ENCODE results near the gene OR1S2. TPM values are rescaled to one million over a fixed set of nuclear protein-coding genes. Genes with fewer than 3 reads are reported as not detected.

OR1S2 gene, protein sequence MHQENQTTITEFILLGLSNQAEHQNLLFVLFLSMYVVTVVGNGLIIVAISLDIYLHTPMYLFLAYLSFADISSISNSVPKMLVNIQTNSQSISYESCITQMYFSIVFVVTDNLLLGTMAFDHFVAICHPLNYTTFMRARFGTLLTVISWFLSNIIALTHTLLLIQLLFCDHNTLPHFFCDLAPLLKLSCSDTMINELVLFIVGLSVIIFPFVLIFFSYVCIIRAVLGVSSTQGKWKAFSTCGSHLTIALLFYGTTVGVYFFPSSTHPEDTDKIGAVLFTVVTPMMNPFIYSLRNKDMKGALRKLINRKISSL
- not detected for total RNA-seq
- long read RNA-seq, result 0 reads

DNA sequence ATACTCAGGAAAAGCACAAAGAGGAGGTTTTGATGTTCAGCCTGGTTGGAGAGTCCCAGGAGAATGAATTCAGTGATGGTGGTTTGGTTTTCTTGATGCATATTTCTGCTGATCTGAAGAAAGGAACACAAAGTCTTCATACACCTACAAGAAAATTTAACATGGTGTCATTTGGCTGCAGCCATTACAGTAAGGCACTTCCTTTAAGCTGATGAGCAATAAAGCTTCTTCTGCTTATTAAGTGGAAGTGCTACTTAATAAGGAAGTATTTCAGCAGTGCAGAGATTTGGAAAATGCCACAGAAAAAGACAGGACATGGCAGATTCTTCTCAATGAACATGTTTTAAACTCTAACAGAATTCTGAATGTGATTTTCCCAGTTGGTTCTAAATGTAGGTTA lies at the start of gene OR1S2:
Gene OR1S2 (minus strand): TSS at position 101 of the 400 bp plus-strand sequence. CDS start 0 bp downstream, at position 101.
- no peak for TF ChIP-seq POLR2A (IDR thresholded peaks at IDR 0.05)
- no peak for TF ChIP-seq CTCF (IDR thresholded peaks at IDR 0.05)
- DNase-seq, result no peak
- H3K4me1 ChIP-seq, result no peaks in the 10 kb centered on the region
- no peaks in the 10 kb centered on the region for H3K9me3 ChIP-seq
- H3K36me3 ChIP-seq, result no peaks in the 10 kb centered on the region
- intact Hi-C loops (cut with DNase I), result no loop called here
- no peak within 1 kb of the TSS for H3K4me3 ChIP-seq
- no peaks in the 10 kb centered on the region for H3K27me3 ChIP-seq
- ATAC-seq, result no peak
- H3K27ac ChIP-seq, result no peak within 1 kb of the TSS

DNA sequence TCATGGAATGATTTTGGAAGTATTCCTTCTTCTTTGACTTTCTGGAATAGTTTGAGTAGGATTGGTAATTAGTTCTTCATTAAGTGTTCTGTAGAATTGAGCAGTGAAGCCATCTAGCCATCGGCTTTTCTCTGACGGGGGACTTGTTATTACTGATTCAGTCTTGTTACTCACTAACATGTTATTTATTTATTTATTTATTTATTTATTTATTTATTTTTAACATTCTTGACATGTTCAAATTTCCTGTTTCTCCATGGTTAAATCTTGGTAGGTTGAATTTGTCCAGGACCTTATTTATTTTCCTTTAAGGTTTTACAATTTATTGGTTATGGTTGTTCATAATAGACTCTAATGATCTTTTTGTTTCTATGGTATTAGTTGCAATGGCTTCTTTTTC lies 40.0 kb upstream of the OR1S2 start:
- no peaks in the 10 kb centered on the region for H3K4me1 ChIP-seq
- no peak overlapping the region for H3K4me3 ChIP-seq
- intact Hi-C loops (cut with DNase I), result no loop called here
- ATAC-seq, result no peak
- no peak for DNase-seq
- no peaks in the 10 kb centered on the region for H3K27me3 ChIP-seq
- H3K36me3 ChIP-seq, result no peaks in the 10 kb centered on the region
- peaks cover 0 to 5% (median 0%) of the 10 kb centered on the region in 4 donors for H3K9me3 ChIP-seq
- 92% methylated on average over 2 of the region's 2 CpGs for WGBS (ENCODE audit: insufficient coverage, low coverage, low lambda C conversion rate, missing lambda C conversion rate)
- no peak overlapping the region for H3K27ac ChIP-seq
- TF ChIP-seq POLR2A (IDR thresholded peaks at IDR 0.05) (no peak), CTCF (IDR thresholded peaks at IDR 0.05) (no peak)

- TF ChIP-seq CTCF (IDR thresholded peaks at IDR 0.05), result no peak
- TF ChIP-seq POLR2A (IDR thresholded peaks at IDR 0.05), result no peak
- H3K27me3 ChIP-seq, result no peaks in the 10 kb centered on the region
- H3K36me3 ChIP-seq, result no peaks in the 10 kb centered on the region
- H3K27ac ChIP-seq, result no peak overlapping the region
- whole genome bisulfite sequencing (ENCODE audit: insufficient coverage, low coverage, low lambda C conversion rate, missing lambda C conversion rate), result 18% methylated on average over 2 of the region's 32 CpGs
- peak in 1 of 4 donors; percentile 30 for ATAC-seq
- peak in 1 of 3 donors; percentile 40 for DNase-seq
- no peaks in the 10 kb centered on the region for H3K4me1 ChIP-seq
- intact Hi-C loops (cut with DNase I), result no loop called here
- no peak overlapping the region for H3K4me3 ChIP-seq
- H3K9me3 ChIP-seq, result no peaks in the 10 kb centered on the region
Measured at GRCh38 chr11:58227956-58228615, 24.1 kb upstream of the OR1S2 start.

- TF ChIP-seq POLR2A (IDR thresholded peaks at IDR 0.05), result no peak
- no peak for TF ChIP-seq CTCF (IDR thresholded peaks at IDR 0.05)
- Histone ChIP-seq H3K9me3 (no peaks in the 10 kb centered on the region), H3K36me3 (no peaks in the 10 kb centered on the region), H3K4me3 (no peak overlapping the region), H3K27ac (no peak overlapping the region), H3K4me1 (no peaks in the 10 kb centered on the region), H3K27me3 (no peaks in the 10 kb centered on the region)
- ATAC-seq (no peak), DNase-seq (no peak)
- intact Hi-C loops (cut with DNase I), result no loop called here
- WGBS (ENCODE audit: insufficient coverage, low coverage, low lambda C conversion rate, missing lambda C conversion rate), result 56% methylated on average over 7 of the region's 7 CpGs
Measured at GRCh38 chr11:58222721-58223120, 18.8 kb upstream of the OR1S2 start.
